Neural progenitor cell (in vitro differentiated cells): ENCODE results near the gene CNGA3. TPM values are rescaled to one million over a fixed set of nuclear protein-coding genes. Genes with fewer than 3 reads are reported as not detected.

Experiments
- DNase-seq: peaks from one replicate; pipeline ENCODE4 v3.0.0-alpha.2; 2016; ENCODE audit warnings: low spot score
- H2AFZ ChIP-seq: fragments of 200-600 bp; sonication (generic); replicated peaks from 2 replicates; pipeline ENCODE4 v1.6.1; 2016; ENCODE audit warnings: antibody characterized with exemption
- H3F3A ChIP-seq: fragments of 200-600 bp; sonication (generic); 2 replicates; pipeline ENCODE4 v1.6.1; 2016; ENCODE audit warnings: antibody characterized with exemption, low read depth
- H3K27ac ChIP-seq: fragments of 200-600 bp; sonication (generic); 2 replicates; pipeline ENCODE4 v1.5.1; 2016; ENCODE audit warnings: mild to moderate bottlenecking
- H3K27me3 ChIP-seq: fragments of 200-600 bp; sonication (generic); 2 replicates; pipeline ENCODE4 v1.6.1; 2016; ENCODE audit warnings: mild to moderate bottlenecking, moderate library complexity
- H3K36me3 ChIP-seq: fragments of 200-600 bp; sonication (generic); 2 replicates; pipeline ENCODE4 v1.5.1; 2016
- H3K4me1 ChIP-seq: fragments of 200-600 bp; sonication (generic); 2 replicates; pipeline ENCODE4 v1.6.1; 2016; ENCODE audit warnings: mixed run types
- H3K4me2 ChIP-seq: fragments of 200-600 bp; sonication (generic); 2 replicates; pipeline ENCODE4 v1.6.1; 2016
- H3K4me3 ChIP-seq: fragments of 200-600 bp; sonication (generic); 2 replicates; pipeline ENCODE4 v1.5.1; 2016
- H3K79me2 ChIP-seq: fragments of 200-600 bp; sonication (generic); 2 replicates; pipeline ENCODE4 v1.6.1; 2016; ENCODE audit warnings: low read depth
- H3K9ac ChIP-seq: fragments of 200-600 bp; sonication (generic); 2 replicates; pipeline ENCODE4 v1.6.1; 2016
- H3K9me3 ChIP-seq: fragments of 200-600 bp; sonication (generic); 2 replicates; pipeline ENCODE4 v1.5.1; 2016; ENCODE audit warnings: low read depth
- H4K20me1 ChIP-seq: fragments of 200-600 bp; sonication (generic); 2 replicates; pipeline ENCODE4 v1.6.1; 2016; ENCODE audit warnings: low read depth
- H3K27ac Mint-ChIP-seq: 3 replicates; pipeline ENCODE4 v1.8.0; 2021; ENCODE audit warnings: mixed read lengths
- H3K27me3 Mint-ChIP-seq: 2 replicates; pipeline ENCODE4 v1.8.0; 2022; ENCODE audit warnings: low read depth, mild to moderate bottlenecking, inconsistent platforms, moderate library complexity, mixed read lengths; ENCODE audit not compliant: insufficient read depth
- H3K36me3 Mint-ChIP-seq: 3 replicates; pipeline ENCODE4 v1.8.0; 2021; ENCODE audit warnings: mixed read lengths
- H3K4me1 Mint-ChIP-seq: 3 replicates; pipeline ENCODE4 v1.8.0; 2021; ENCODE audit warnings: mixed read lengths
- H3K4me3 Mint-ChIP-seq: 3 replicates; pipeline ENCODE4 v1.8.0; 2021; ENCODE audit warnings: mild to moderate bottlenecking, moderate library complexity, mixed read lengths
- H3K9me3 Mint-ChIP-seq: 3 replicates; pipeline ENCODE4 v1.8.0; 2020; ENCODE audit warnings: mixed read lengths
- CTCF ChIP-seq: fragments of 200-600 bp; sonication (generic); IDR thresholded peaks from 2 replicates; pipeline ENCODE4 v1.5.1; 2017; ENCODE audit warnings: antibody characterized with exemption, mild to moderate bottlenecking
- EZH2 ChIP-seq: fragments of 200-600 bp; sonication (generic); IDR thresholded peaks from 2 replicates; pipeline ENCODE4 v1.6.1; 2017; ENCODE audit warnings: antibody characterized with exemption, mild to moderate bottlenecking, moderate library complexity
- EZH2phosphoT487 ChIP-seq: fragments of 200-600 bp; sonication (generic); IDR thresholded peaks from 2 replicates; pipeline ENCODE4 v1.6.1; 2017; ENCODE audit warnings: antibody characterized with exemption
- total RNA-seq: library from RNA; depleted of rRNA; stranded (reverse); fragments of >200 nt; gene quantifications from 2 replicates; pipeline ENCODE4 v1.2.3, GENCODE V29; 2015; ENCODE audit warnings: low replicate concordance

CNGA3 gene
- total RNA-seq, 1 donor from 2014 or later = not detected

GRCh38 chr2:98391581-98392270 is 45.5 kb downstream of the CNGA3 start:
- H2AFZ ChIP-seq = no peak overlapping the region
- H3K36me3 ChIP-seq = no peaks in the 10 kb centered on the region
- H3K4me1 Mint-ChIP-seq = no peaks in the 10 kb centered on the region
- no peak overlapping the region for H3K4me2 ChIP-seq
- no peaks in the 10 kb centered on the region for H3K27me3 ChIP-seq
- H3K4me1 ChIP-seq = no peaks in the 10 kb centered on the region
- no peak overlapping the region for H3K4me3 ChIP-seq
- H3K4me3 Mint-ChIP-seq = no peak overlapping the region
- no peak overlapping the region for H3K27ac Mint-ChIP-seq
- DNase-seq = no peak
- H3K27ac ChIP-seq = no peak overlapping the region
- H3F3A ChIP-seq = no peaks in the 10 kb centered on the region
- TF ChIP-seq EZH2 = no peak
- TF ChIP-seq EZH2phosphoT487 = no peak
- no peak for TF ChIP-seq CTCF
- no peak overlapping the region for H3K9ac ChIP-seq
- H3K27me3 Mint-ChIP-seq = peaks cover 3% of the 10 kb centered on the region
- no peaks in the 10 kb centered on the region for H3K79me2 ChIP-seq
- no peaks in the 10 kb centered on the region for H3K9me3 Mint-ChIP-seq
- no peaks in the 10 kb centered on the region for H3K9me3 ChIP-seq
- no peaks in the 10 kb centered on the region for H4K20me1 ChIP-seq
- H3K36me3 Mint-ChIP-seq = no peaks in the 10 kb centered on the region

GRCh38 chr2:98393354-98393753 is 47.1 kb downstream of the CNGA3 start:
- H3K36me3 ChIP-seq = no peaks in the 10 kb centered on the region
- no peak overlapping the region for H2AFZ ChIP-seq
- H3K27me3 ChIP-seq = no peaks in the 10 kb centered on the region
- no peaks in the 10 kb centered on the region for H3K79me2 ChIP-seq
- no peaks in the 10 kb centered on the region for H3K9me3 Mint-ChIP-seq
- no peaks in the 10 kb centered on the region for H3F3A ChIP-seq
- H3K27ac ChIP-seq = no peak overlapping the region
- no peaks in the 10 kb centered on the region for H3K4me1 ChIP-seq
- H3K9me3 ChIP-seq = no peaks in the 10 kb centered on the region
- no peaks in the 10 kb centered on the region for H3K36me3 Mint-ChIP-seq
- TF ChIP-seq EZH2phosphoT487 (no peak), EZH2 (no peak), CTCF (no peak)
- peaks cover 3% of the 10 kb centered on the region for H3K27me3 Mint-ChIP-seq
- no peak for DNase-seq
- no peaks in the 10 kb centered on the region for H4K20me1 ChIP-seq
- H3K4me1 Mint-ChIP-seq = no peaks in the 10 kb centered on the region
- no peak overlapping the region for H3K4me3 ChIP-seq
- H3K9ac ChIP-seq = no peak overlapping the region
- H3K4me3 Mint-ChIP-seq = no peak overlapping the region
- no peak overlapping the region for H3K4me2 ChIP-seq
- no peak overlapping the region for H3K27ac Mint-ChIP-seq

GRCh38 chr2:98394595-98395153 is 48.4 kb downstream of the CNGA3 start:
- Histone ChIP-seq H3K4me2 (no peak overlapping the region), H3K36me3 (no peaks in the 10 kb centered on the region), H3K4me3 (no peak overlapping the region), H3K9me3 (no peaks in the 10 kb centered on the region), H2AFZ (no peak overlapping the region), H3K9ac (no peak overlapping the region), H3K27me3 (no peaks in the 10 kb centered on the region), H3K4me1 (no peaks in the 10 kb centered on the region), H3K79me2 (no peaks in the 10 kb centered on the region), H3K27ac (no peak overlapping the region), H4K20me1 (no peaks in the 10 kb centered on the region), H3F3A (no peaks in the 10 kb centered on the region)
- no peak for DNase-seq
- Mint-ChIP-seq H3K4me1 (no peaks in the 10 kb centered on the region), H3K27me3 (no peaks in the 10 kb centered on the region), H3K27ac (no peak overlapping the region), H3K4me3 (no peak overlapping the region), H3K36me3 (no peaks in the 10 kb centered on the region), H3K9me3 (no peaks in the 10 kb centered on the region)
- TF ChIP-seq EZH2phosphoT487 (no peak), EZH2 (no peak), CTCF (no peak)
